Measurements from ENCODE around the gene PITX3.
A peak's percentile ranks its signal among the peaks of the same experiment; 100 is the strongest.

Gene PITX3

DNA sequence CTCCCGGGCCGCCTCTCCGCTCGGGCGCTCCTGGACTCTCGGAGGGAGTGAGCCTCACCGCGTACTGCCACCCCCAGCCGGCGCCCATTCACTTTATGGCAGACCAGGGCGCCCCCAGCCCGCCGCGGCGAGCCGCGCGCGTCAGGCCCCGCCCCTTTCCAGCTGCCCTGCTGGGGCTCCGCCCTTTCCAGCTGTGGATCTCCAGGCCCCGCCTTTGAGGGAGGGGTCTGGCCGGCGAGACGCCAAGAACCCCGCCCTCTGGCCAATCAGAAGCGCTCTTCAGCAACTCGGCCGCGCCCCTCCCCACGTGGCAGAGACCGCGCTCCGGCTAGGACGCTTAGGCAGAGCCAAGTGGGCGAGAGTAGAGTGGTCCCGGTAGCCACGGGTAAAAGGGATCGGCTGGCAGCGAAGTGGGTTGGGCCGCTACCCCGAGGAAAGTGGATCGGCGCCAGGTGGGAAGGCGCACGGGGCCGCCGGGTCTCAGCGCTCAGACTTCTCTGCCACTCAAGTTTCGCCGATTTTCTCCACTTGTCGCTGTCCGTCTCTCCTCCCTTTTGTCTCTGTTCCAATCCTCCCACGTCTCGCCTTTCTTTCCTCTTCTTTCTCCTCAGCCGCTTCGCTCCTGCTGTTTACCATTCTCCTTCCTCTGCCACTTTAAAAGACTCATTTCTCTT is at the start of gene PITX3:
Gene PITX3, minus strand, starts transcription at position 69 of the 674 bp plus-strand sequence. CDS start 9,432 bp downstream, outside the sequence.
- peak; percentile 41 to 60 for DNase-seq

DNA sequence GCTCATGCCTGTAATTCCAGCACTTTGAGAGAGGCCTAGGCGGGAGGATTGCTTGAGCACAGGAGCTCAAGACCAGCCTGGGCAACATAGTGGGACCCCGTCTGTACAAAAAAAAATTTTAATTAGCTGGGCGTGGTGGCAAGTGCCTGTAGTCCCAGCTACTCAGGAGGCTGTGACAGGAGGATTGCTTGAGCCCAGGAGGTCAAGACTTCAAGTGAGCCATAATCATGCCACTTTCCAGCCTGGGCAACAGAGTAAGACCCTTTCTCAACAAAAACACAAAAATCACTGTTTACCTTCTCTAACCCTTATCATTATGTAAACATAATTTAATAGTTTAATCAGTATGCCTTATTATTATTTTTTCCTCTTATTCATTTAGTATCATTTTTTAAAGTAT is 48.5 kb upstream of the PITX3 start:
- no peak for DNase-seq

DNA sequence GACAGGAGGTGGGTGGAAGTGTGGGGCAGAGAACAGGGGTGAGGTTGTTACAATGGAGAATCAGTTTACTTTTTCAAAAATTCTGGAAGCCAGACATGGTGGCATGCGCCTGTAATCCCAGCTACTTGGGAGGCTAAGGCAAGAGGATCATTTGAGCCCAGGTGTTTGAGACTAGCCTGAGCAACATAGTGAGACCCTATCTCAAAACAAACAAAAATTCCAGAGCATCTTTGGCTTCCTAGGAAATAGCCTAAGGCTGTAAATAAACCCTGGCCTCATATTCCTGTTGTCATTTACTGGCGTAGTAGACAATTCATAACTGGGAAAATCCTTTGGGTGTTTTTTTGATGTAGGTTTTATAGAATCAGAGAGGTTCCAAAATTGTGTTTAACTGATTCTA is 48.0 kb upstream of the PITX3 start:
- DNase-seq: no peak

DNA sequence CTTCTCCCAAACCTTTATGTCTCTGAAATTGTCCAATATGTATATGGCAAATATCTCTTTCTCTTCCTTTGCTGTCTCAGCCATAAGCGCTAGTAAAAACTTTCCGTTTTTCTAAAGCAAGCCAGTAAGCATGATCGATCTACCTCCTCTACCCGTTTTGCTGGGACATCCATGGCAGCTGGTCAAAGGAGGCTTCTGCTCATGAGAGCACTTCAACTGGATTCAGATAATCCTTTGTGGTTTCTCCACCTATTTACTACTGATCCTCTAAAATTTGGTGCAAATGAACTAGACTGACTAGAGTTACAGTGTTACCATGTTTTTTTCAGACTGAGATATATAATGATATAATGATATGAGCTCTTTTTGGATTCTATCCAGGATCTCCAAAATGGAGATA is 46.7 kb upstream of the PITX3 start:
- no peak for DNase-seq

DNA sequence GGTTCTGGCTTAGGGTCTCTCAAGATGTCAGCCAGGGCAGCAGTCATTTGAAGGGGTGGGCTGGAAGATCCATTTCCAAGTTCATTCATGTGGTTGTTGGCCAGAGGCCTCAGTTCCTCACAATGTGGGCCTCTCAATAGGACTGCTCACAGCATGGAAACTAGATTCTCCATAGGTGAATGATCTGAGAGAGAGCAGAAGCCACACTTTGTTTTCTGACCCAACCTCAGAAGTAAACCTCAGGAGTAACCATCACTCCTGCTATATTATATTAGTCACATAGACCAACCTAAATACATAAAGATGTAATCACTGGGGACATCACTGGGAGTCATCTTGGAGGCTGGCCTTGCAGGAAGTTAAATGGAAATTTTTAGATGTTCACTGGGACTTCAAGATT is 46.2 kb upstream of the PITX3 start:
- no peak for DNase-seq

DNA sequence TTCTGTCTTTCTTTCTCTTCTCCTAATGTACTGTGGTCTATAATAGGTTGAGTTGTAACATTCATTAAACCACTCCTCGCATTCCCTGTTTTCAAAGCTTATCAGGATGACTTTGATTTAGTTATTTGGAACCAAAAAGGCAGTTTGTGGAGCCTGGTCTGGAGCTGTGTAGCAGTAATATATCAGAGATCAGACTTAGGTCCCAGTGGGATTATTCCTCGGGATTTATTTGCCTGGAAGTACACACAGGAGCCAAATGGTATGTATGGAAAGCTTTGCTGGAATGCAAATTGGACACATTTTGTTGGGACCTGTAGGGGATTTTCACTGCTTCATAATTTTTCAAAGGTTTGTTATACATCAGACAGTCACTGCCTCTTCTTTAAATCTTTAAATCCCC is 44.9 kb upstream of the PITX3 start:
- DNase-seq: no peak

DNA sequence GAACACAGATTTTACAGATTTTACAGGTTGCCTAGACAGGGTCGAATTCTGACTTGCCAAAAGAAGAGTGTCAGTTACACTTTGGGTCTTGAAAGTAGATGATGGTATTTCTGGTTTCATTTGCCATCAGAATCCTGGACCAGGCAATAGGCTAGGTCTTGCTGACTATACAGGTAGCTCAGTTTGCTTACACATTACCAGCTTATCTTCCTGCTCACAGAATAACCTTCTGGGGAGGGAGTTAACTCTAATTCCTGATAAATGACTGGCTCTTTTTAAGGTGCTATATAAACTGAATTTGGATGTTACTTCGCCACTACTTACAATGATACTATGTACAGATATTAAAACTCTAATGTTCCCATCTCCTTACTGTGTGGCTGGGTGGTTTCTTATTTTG is 43.8 kb upstream of the PITX3 start:
- DNase-seq: no peak

DNA sequence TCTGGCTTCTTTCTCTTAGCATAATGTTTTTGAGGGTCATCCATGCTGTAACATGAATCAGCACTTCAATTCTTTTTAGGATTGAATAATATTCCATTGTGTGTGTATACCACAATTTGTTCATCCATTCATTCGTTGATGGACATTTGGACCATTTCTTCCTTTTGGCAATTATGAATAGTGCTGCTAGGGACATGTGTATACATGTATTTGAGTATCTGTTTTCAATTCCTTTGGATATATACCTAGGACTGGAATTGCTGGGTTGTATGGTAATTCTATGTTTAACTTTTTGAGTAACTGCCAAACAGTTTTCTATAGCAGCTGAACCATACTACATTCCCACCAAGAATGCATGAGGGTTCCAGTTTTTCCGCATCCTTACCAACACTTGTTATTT is 43.2 kb upstream of the PITX3 start:
- no peak for DNase-seq

DNA sequence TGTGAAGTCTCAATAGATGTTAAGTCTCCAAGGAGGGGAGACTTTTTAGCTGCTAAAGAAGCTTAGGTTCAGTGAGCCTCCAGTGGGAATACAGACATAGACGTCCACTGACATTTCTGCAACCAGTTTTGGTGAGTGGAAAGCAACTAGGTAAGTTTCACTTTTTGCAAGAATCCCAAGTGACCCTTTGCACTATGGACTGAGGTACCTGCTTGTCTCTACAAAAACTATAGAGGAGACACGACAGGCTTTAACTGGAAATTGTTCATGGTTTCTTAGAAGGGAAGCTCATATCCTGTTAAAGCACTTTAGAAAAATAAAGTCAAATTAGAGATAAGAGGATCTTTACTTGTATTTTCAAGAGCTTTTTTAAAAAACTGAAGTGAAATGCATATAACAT is 42.6 kb upstream of the PITX3 start:
- no peak for DNase-seq

DNA sequence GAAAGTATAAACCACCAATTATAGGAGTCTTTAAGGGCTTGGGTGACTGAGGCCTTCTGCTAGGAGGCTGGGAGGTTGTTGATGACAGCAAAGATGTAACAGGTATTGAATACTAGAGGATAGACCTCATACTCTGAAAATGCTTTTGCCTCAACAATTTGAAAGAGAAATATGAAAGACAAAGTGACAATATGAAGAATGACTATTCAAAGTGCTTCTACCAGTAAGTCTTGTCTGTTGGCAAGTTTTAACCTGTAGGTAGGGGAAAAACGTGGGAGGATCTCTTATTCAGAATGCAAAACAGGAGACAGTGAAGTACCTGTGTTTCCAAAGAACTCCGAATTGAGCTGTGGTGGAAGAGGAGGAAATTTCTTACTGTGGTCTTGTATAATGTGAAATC is 42.2 kb upstream of the PITX3 start:
- no peak for DNase-seq

DNA sequence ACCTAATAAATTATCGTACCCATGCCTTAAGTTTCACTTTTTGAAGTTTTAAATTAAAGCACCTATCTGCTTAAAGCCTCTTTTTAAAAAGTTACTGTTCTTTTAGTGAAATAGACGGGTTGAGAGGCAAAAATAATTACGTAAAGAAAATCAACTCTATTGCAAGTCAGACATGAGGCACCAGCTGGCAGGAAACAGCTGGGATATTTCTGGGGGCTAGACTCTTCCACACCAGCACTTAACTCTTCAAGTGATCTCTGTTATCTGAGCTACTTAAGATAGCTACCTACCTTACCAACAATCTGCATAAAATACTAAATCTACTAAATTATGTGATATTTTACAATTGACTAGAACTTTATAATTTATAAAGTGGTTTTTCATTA is 39.8 kb upstream of the PITX3 start:
- no peak for DNase-seq

DNA sequence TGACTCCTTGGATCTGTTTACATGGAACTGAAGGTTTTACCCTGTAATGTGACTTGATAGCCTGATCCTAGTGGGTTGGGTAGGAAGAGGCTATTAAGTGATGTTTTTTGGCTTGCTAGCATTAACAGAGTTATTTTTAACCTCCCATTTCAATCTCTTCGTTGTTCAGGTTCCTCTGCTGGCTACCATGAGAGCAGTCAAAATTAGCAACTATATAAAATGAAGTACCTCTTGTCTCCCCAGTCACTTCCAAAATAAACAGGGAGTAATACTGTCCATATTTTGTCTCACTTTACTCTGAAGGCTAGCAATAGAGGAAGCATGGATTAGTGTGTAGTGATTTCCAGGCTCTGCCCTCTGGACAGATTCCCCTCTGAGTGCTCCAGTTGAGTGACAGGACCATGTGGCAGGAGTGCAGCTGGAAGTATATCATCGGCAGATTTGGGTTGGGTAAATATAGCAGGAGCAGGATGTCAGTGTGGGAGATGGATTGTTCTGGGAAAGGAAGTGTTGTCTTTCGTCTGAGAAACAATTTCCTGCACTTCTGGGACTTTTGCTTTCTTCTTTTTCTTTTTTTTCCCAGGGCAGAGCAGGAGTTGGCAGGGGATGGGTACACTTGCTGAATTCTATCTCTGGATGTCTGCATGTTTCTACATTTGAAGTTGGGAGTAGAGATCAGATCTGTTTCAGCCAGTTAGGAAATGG is 39.2 kb upstream of the PITX3 start:
- DNase-seq: peak in 1 of 2 experiments; percentile 51

DNA sequence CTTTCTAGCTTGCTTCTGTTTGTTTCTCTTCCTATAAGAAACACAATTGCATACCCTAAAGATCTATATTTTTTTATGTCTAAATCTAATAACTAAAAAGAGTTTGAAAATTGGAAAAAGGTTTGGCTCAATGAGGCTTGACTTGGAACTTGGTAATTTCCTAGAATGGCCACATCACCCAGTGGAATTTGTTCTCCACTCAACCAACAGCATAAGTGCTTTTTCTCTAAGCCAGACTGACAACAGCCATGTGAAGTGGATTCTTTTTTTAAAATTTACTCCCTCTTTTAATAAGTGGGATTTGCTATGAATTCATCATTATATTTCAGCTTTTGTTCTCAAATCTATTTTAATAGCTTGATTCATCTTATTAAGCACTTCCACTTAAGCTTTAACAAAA is 37.8 kb upstream of the PITX3 start:
- no peak for DNase-seq

DNA sequence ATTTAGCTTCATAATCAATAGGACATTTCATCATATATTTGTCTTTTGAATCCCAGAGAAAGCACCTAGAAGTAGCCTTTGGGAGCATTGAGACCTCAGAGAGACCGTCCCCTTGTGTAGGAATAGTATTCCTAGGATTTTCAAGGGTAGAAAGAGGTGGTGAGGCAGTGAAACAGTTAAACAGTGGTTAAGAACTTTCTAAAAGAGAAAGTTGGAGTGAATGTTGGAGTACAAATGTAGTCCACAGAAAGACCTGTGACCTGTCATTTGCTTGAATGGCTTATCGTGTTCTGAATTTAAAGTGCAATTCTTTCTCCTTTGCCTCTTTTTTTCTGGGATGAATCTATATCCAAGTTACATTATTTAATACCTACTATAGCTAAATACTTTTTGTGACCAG is 34.0 kb upstream of the PITX3 start:
- DNase-seq: no peak

DNA sequence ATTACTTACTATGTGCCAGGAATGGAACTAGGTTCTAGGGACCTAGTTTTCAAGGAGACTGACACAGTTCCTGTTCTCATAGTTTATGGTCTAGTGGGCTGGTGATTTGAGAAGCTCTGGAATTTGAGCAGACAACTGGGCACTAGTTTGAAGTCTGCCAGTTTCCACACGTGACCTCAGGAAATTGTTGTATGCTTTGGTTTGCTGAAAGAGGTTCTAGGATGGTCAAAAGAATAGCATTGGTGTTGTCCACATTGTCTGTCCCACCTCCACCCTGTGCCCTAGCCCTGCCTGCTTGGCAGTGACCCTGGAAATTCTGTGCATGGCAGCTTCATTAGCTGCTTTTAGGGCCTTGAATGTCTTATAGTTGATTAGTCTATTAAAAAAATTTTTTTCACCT is 32.8 kb upstream of the PITX3 start:
- no peak for DNase-seq

DNA sequence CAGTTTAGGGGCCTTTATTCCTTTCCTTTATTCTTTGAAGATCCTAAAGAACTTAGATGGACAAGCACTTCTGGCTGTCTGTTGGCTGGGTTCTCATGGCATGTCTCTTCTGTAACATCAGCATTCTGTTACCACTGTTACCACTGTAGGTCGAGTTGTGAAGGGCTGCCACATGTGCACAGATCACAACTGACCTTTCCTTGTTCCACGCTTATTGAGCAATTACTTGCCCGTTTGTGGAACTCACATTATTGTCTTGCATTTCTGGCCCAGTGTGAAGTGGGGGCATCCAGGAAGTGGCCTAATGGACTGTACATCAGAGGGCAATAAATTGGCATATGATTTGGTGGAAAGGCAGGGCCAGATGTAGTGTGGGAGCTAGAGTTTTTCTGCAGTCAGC is 27.7 kb upstream of the PITX3 start:
- DNase-seq: no peak

DNA sequence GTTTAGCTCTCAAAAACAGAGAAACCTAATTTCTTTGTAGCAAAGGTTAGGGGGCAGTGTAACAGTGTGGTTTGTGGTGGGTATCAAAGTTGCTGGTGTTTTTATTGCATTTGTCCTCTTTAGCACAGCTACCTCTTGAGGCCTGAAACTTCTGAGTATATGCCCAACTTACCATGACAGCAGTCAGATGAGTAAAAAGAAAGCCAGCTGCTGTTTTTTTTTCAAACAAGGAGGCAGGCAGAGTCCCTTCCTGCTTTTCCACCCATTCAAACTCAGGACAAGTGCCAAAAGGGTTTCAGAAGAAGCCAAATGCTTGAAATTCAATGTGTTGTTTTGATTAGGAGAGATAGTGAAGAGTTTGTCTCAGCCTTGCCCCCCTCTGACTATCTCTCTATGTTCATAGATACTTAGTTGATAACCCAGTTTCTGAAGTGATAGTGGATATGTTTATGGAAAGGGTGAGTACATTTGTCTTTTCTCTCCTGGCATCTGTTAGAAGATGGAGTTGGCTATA is 27.1 kb upstream of the PITX3 start:
- DNase-seq: peak in 1 of 2 experiments; percentile 38

DNA sequence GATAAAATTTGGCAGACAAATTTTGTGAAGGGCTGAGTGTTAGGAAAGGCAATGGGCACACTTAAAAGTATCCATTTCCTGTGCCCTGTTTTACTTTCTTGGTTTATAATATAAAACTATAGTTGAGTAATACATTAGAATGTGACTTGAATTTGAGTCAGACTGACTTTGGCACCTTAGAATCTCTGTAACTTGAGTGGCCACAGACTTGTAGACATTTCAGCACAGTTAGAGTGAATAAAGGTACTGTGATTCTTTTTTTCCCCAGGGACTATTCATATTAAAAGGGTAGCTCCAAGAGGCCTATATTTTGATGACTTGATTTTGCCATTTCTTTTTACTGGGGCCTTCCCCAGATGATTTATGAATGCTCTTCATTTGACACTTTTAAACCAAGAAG is 26.4 kb upstream of the PITX3 start:
- no peak for DNase-seq

DNA sequence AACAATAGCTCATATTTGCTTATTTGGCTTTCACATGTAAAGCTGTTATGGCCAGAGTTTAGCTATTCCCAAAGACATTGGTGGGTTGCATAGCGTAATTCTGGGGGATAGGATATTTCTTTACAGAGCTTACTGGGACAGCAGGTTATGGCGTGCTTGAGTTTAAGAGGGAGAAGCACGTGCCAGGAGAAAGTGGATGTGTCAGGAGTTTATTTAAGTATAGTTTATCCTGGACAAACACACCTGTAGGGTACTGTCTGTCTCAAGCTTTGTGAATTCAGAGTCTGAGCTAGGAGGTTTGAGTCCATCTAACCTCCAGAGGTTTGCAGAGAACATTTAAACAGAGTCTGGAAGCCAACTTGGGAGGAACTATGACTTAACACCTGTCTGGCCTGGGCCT is 25.4 kb upstream of the PITX3 start:
- DNase-seq: no peak

DNA sequence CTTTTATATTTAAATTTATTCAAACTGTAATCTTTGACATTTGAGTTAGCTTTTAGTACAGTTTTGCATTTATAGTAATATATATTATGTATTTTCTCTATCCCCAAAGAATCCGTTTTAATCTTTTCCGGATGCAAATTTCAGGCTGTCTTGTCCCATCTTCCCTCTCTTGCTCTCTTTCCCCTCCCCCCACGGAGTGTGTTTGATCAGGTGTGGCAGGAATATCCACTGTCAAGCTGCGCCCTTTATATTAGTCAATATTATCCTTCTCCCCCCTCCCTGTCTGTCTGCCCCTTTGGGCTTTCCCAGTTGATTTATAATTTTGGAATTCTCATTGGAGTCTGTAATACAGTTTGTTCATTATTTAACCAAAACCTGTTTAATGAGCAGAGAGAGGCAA is 23.1 kb upstream of the PITX3 start:
- no peak for DNase-seq

DNA sequence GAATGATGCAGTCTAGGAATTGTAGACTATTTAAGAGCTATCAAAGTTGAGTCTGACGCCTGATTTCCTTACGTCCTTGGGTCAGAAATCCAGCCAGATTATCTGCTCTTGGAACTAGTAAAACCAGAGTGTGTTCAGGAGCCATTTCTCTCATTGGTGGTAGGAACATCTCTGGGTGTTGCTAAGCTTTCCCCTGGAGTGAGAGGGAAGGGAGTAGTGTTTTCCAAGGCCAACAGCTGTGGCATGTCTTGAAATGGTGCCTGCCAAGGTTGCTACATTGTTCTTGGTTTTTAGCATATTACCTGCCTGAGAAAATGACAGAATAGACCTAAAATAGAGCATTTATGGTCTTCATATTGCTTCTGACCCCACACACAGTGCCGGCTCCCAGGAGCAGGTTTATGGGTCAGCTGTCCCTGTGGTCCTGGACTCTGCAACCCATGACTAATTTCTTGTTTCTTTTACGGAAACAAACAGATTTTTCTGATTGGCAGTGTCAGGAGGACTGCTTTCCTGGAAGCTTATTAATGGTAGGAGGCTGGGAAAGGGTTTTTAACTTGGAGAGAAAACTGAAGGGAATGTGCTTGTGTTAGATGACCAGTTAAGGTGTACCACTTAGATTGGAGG is 21.5 kb upstream of the PITX3 start:
- DNase-seq: no peak

DNA sequence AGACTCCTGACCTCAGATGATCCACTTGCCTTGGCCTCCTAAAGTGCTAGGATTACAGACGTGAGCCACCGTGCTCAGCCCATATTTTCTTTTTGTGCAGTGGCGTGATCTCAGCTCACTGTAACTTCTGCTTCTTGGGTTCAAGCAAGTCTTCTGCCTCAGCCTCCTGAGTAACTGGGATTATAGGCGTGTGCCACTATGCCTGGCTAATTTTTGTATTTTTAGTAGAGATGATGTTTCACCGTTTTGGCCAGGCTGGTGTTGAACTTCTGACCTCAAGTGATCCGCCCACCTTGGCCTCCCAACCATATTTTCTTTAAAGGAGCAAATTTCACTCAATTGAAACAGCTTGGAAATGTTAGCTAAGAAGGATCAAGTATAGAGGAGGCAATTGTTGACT is 20.5 kb upstream of the PITX3 start:
- DNase-seq: no peak

DNA sequence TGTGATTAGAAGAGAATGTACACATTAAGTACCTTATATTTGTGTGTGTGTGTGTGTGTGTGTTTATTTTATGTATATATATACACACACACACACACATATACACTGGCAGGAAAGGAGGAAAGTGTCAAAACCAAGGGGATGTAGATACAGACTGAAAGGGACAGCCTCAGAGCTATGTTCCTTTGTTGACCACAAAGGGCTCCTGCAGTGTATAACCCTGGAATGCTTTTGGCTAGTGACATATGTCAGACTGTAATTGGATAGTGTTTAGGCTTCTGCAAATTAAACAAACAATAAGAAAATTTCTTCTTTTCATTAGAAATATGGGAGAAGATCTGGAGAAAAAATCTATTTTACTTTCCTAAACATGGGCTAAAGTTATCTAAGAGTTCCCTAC is 19.9 kb upstream of the PITX3 start:
- DNase-seq: no peak

DNA sequence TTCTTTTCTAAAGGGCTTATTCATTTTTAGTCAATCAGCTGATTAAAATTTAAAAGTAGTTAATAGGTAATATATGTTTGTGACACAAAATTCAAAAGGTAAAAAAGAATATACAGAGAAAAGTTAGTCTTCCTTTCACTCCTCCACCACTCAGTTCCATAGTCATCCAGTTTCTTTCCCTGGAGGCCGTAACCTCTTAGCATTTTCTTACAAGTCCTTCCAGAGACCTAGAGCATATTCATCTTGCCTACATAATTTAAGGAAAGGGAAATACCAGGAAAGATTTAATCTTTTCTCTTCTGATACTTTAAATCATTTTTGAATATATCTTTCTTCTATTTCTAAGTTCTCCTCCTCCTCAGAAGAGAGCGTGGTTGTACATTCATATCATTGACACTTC is 14.1 kb upstream of the PITX3 start:
- no peak for DNase-seq

All from NCI-H446 (cell line).